ENCODE results near the gene ENAH.

DNA sequence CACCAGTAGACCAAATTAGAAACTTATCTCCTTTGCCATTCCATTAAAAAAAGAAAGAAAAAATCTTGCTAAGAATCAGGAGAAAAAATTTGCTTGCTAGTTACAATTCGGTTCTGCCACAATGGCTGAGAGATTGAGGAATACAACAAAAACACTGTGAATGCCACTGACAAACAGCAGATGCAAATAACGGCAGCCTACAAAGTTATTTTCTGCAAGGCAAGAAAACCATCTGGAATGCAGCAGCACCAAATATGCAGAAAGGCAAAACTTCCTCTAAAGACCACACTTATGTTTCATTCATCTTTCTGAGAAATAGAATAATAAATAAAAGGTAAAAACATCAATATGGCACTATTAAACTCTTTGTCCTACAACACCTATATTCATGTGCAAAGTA is 75.7 kb downstream of the ENAH start:
- TF ChIP-seq, protein P1, sequence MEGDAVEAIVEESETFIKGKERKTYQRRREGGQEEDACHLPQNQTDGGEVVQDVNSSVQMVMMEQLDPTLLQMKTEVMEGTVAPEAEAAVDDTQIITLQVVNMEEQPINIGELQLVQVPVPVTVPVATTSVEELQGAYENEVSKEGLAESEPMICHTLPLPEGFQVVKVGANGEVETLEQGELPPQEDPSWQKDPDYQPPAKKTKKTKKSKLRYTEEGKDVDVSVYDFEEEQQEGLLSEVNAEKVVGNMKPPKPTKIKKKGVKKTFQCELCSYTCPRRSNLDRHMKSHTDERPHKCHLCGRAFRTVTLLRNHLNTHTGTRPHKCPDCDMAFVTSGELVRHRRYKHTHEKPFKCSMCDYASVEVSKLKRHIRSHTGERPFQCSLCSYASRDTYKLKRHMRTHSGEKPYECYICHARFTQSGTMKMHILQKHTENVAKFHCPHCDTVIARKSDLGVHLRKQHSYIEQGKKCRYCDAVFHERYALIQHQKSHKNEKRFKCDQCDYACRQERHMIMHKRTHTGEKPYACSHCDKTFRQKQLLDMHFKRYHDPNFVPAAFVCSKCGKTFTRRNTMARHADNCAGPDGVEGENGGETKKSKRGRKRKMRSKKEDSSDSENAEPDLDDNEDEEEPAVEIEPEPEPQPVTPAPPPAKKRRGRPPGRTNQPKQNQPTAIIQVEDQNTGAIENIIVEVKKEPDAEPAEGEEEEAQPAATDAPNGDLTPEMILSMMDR (IDR thresholded peaks at IDR 0.05; ENCODE audit: low read length): no peak
- TF ChIP-seq EZH2phosphoT487 (IDR thresholded peaks at IDR 0.05; ENCODE audit: low read length) (no peak), EZH2 (optimal IDR thresholded peaks at IDR 0.05; ENCODE audit: low read depth, low read length) (no peak)
